GM13976 (cell line): Measurements from ENCODE around the gene CNNM4.
A peak's percentile ranks its signal among the peaks of the same experiment; 100 is the strongest.

Source experiments
- DNase-seq: peaks from one replicate; pipeline ENCODE4 v3.0.0; 2012; ENCODE audit warnings: low spot score
- in situ Hi-C: fragments of 300-500 bp; cut with MboI; formaldehyde crosslinking; loops from one replicate; pipeline ENCODE4 v1.12.0; 2022; ENCODE audit warnings: low sequenced_read_pairs, mixed read lengths, inconsistent platforms; ENCODE audit not compliant: unreplicated experiment
- TF ChIP-seq, protein P1 (sequence below): IDR thresholded peaks from 2 replicates; pipeline ENCODE4 v1.5.1; 2012; ENCODE audit warnings: borderline replicate concordance, mild to moderate bottlenecking; ENCODE audit not compliant: insufficient read depth; ENCODE audit errors: extremely low read depth, missing control alignments, control extremely low read depth

The CNNM4 gene

DNA sequence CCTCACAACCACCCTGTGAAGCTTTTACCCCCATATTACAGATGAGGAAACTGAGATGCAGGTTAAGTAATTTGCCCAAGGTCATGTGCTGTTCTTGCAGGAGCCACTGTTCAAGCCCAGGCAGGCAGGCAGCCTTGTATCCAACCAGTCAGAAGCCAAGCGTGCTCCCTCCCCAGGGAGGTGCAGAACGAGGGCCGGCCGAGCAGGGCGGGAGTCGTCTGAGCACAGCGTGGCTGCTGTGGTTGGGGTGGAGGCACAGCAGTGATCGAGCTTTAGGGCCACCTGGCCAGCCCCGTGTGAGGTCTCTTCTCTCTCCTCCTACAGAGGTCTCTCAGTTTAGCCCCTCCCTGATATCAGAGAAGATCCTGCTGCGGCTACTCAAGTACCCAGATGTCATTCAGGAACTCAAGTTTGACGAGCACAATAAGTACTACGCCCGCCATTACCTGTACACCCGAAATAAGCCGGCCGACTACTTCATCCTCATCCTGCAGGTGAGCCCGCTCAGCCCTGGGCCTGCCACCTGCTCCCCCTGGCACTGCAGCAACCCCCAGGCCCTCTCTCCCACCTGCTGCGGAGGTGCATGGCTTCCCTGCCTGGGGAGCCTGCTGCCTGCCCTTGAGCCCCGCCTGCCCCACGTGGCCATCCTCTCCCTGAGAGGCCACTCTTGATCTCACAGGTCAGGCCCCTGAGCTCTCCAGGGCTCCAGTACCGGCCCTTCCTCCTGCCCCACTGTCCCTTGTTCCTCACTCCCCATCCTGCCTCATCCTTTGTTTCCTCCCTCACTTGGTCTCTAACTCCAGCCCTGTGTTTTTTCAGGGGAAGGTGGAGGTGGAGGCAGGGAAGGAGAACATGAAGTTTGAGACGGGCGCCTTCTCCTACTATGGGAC lies 38.3 kb downstream of the CNNM4 start:
- in situ Hi-C loops: no loop called here
- DNase-seq: no peak
- TF ChIP-seq, protein P1, sequence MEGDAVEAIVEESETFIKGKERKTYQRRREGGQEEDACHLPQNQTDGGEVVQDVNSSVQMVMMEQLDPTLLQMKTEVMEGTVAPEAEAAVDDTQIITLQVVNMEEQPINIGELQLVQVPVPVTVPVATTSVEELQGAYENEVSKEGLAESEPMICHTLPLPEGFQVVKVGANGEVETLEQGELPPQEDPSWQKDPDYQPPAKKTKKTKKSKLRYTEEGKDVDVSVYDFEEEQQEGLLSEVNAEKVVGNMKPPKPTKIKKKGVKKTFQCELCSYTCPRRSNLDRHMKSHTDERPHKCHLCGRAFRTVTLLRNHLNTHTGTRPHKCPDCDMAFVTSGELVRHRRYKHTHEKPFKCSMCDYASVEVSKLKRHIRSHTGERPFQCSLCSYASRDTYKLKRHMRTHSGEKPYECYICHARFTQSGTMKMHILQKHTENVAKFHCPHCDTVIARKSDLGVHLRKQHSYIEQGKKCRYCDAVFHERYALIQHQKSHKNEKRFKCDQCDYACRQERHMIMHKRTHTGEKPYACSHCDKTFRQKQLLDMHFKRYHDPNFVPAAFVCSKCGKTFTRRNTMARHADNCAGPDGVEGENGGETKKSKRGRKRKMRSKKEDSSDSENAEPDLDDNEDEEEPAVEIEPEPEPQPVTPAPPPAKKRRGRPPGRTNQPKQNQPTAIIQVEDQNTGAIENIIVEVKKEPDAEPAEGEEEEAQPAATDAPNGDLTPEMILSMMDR: no peak

DNA sequence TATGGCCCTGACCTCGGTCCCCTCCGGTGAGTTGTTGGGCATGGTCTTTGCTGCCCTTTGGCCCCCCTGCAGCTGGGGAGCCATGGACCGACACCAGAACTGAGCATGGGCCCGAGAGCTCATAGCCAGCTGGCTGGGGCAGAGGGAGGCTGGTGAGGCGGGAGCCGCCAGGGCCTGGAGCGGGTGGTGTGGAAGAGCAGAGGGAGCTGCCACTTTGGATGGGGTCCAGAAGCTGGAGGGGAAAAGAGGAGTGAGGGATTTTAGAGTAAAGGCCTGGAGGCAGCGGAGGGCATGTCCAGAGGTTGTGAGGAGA lies 38.9 kb downstream of the CNNM4 start:
- in situ Hi-C loops: no loop called here
- TF ChIP-seq, protein P1: no peak
- DNase-seq: no peak

DNA sequence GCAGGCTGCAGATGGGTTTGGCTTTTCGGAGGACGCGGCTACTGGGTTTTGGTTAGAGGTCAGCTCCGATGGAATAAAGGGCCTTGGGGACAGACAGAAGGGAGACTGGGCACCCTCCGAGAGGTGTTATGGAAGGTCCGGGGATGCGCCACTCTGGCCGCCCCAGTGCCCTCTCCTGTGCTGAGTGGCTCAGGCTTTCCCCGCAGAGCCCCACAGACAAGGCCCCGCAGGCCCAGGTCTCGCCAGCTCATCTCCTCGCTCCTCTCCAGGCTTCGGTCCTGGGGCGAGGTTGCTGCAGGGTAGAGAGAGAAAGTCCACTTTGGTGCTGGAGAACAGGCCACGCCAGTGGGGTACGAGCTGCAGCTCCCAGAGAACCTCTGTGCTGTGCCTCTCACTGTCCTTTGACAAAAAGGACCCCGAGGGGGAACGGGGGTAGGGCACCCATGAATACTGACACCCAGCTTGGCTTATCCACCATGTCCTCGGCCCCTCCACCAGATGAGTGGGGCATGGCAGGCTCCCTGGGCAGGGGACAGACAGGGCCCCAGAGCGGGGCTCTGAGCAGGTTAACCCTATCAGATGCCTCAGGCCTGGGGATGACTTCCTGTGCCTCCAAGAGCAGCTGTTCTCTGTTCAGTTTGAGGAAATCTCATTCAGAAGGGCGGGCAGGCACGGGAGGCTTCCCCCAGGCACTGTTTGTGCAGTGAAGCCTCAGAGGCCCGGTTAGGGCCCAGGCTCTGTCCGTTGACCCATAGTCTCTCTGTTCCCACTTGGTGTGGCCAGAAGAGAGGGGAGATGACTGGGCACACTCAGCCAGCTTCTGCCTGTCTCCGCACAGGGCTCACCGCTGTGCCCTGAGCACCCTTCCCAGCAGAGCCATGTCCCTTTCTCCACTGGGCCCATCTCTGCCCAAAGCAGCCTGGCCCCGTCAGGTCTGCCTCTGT lies 39.6 kb downstream of the CNNM4 start:
- DNase-seq: no peak
- TF ChIP-seq, protein P1: no peak
- in situ Hi-C loops: no loop called here

DNA sequence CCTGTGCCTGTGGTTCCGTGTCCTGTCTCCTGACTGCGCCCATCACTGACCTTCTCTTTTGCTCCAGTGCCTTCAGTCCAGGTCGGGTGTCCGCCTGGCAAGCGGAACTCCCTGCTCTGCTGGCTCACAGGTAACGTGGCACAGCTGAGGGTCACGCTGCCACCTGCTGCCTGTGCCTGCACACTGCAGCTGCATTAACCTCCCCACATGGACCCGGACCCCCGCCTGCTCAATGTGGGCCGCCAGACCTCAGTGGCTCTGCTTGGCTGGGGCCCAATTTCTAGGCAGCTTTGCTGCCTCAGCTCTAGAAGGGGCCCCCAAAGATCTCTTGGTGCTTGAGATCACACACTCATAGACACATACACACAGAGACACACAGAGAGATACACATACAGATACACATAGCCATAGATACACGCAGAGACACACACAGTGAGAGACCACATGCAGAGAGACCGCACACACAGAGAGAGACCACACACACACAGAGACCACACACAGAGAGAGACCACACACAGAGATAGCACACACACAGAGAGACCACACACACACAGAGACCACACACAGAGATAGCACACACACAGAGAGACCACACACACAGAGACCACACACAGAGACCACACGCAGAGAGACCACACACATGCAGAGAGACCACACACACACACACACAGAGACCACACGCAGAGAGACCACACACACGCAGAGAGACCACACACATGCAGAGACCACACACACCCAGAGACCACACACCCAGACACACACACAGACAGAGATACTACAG lies 40.5 kb downstream of the CNNM4 start:
- TF ChIP-seq, protein P1: peak; percentile 92
- DNase-seq: peak; percentile 91
- in situ Hi-C loops: no loop called here

DNA sequence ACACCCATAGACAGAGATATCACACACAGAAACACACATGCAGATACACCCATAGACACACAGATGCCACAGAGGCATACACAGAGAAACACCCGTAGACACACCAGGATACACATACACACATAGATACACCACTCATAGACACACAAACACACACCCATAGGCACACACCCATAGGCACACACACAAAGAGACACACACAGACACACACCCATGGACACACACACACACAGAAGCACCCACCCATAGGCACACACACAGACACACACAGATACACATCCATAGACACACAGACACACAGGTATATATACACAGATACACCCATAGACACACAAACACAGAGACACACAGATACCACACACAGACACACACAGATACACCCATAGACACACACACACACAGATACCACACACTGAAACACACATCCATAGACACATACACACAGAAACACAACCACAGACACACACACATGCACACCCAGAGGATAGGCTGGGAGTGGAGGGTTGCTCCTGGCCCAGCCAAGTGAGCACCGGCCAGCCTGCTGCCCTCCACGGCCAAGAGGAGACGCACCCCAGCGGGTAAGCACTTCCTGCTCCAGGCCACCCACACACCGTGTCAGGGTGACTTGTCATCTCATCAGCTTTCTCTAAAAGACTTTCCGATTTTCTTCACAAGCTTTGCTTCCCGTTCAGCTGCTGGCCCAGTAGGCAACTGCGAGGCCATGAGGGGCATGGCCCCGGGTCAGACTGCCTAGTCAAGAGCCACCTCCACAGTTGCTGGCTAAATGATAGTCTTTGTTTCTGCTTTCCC lies 41.3 kb downstream of the CNNM4 start:
- TF ChIP-seq, protein P1: no peak
- peak; percentile 83 for DNase-seq
- in situ Hi-C loops: no loop called here
